HepG2 (cell line): ENCODE results near the gene SYTL3.

Experiments
- AGO1 ChIP-seq: fragments of 200-400 bp; formaldehyde crosslinking; IDR thresholded peaks from 2 replicates; pipeline ENCODE4 v1.6.1; 2017; ENCODE audit warnings: mild to moderate bottlenecking, low read depth, low read length, moderate library complexity; ENCODE audit not compliant: poor library complexity, severe bottlenecking
- TF ChIP-seq, protein P1 (sequence below): sonication (generic); formaldehyde crosslinking; IDR thresholded peaks from 2 replicates; pipeline ENCODE4 v1.5.0; 2020; ENCODE audit warnings: mild to moderate bottlenecking, missing genetic modification reagents, moderate library complexity

DNA sequence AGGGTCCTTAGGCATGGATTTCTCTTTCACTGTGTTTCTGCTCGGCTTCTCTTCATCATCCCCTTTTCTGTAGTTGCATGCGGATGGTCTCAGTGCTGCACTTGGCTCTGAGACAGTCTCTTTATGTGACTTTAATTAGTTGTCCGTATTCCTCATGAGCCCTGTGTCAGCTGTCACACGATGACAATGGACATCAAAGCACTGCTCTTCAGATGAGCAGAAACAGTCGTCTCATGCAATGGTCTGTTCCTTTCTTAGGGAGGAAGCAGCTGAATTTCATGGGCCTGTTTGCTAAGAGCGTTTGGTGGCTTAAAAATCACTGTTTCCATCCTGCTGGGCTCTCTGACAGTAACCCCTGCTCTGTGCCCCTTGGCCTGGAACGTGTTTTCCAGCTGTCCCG lies 64.9 kb downstream of the SYTL3 start:
- TF ChIP-seq, protein P1, sequence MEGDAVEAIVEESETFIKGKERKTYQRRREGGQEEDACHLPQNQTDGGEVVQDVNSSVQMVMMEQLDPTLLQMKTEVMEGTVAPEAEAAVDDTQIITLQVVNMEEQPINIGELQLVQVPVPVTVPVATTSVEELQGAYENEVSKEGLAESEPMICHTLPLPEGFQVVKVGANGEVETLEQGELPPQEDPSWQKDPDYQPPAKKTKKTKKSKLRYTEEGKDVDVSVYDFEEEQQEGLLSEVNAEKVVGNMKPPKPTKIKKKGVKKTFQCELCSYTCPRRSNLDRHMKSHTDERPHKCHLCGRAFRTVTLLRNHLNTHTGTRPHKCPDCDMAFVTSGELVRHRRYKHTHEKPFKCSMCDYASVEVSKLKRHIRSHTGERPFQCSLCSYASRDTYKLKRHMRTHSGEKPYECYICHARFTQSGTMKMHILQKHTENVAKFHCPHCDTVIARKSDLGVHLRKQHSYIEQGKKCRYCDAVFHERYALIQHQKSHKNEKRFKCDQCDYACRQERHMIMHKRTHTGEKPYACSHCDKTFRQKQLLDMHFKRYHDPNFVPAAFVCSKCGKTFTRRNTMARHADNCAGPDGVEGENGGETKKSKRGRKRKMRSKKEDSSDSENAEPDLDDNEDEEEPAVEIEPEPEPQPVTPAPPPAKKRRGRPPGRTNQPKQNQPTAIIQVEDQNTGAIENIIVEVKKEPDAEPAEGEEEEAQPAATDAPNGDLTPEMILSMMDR = no peak
- no peak for TF ChIP-seq AGO1
